Sigmoid colon (tissue), 7 donors: ENCODE measurements around the gene ZNF467. TPM values are rescaled to one million over a fixed set of nuclear protein-coding genes. Genes with fewer than 3 reads are reported as not detected.

Experiments
- DNase-seq: peaks from one replicate; pipeline ENCODE4 v3.0.0-alpha.2; 2019
- H3K27ac ChIP-seq, 4 donors: fragments of 200-600 bp; sonication (generic); one replicate each; pipeline ENCODE4 v1.5.1; 2016 to 2019; ENCODE audit warnings: mild to moderate bottlenecking in 1 of 4
- H3K27me3 ChIP-seq, 3 donors: fragments of 200-600 bp; sonication (generic); one replicate each; pipeline ENCODE4 v1.5.1; 2019; ENCODE audit warnings: mild to moderate bottlenecking in 1 of 3
- H3K36me3 ChIP-seq, 4 donors: fragments of 200-600 bp; sonication (generic); one replicate each; pipeline ENCODE4 v1.5.1; 2016 to 2019
- H3K4me1 ChIP-seq, 4 donors: fragments of 200-600 bp; sonication (generic); one replicate each; pipeline ENCODE4 v1.5.1; 2017 to 2019
- H3K4me3 ChIP-seq, 4 donors: fragments of 200-600 bp; sonication (generic); one replicate each; pipeline ENCODE4 v1.5.1; 2017 to 2019; ENCODE audit warnings: mild to moderate bottlenecking in 2 of 4, moderate library complexity in 1 of 4
- H3K9me3 ChIP-seq, 4 donors: fragments of 200-600 bp in 3 of 4; sonication (generic) in 3 of 4; one replicate each; pipeline versions ENCODE4 v1.5.1 to v1.6.1; 2013 to 2019
- EP300 ChIP-seq, 4 donors: sonication (generic); formaldehyde crosslinking; IDR thresholded peaks; one replicate each; pipeline ENCODE4 v1.6.1; 2017; ENCODE audit warnings: antibody characterized with exemption in 4 of 4
- POLR2A ChIP-seq, 2 donors: fragments of 450-650 bp; IDR thresholded peaks; one replicate each; pipeline ENCODE4 v1.6.1; 2016; ENCODE audit warnings: antibody characterized with exemption in 2 of 2, mild to moderate bottlenecking in 2 of 2, moderate library complexity in 2 of 2
- POLR2AphosphoS5 ChIP-seq, 4 donors: sonication (generic); formaldehyde crosslinking; IDR thresholded peaks; one replicate each; pipeline ENCODE4 v1.6.1; 2017; ENCODE audit warnings: antibody characterized with exemption in 4 of 4
- WGBS, 2 donors: extraction: QIAGEN DNeasy Blood & Tissue Kit; methylation state at CpG; one replicate each; pipeline ENCODE4 v1.1.7; 2013; 5-methylcytosine and 5-hydroxymethylcytosine counted together
- intact Hi-C: fragments of 100-400 bp; cut with DNase I; formaldehyde crosslinking; loops from one replicate; pipeline ENCODE4 v1.15.1; 2023
- polyA plus RNA-seq, 3 donors: library from polyadenylated mRNA; stranded (reverse); fragments of 200-250 nt; gene quantifications; one replicate each; pipeline ENCODE4 v1.2.3, GENCODE V29; 2013
- total RNA-seq, 4 donors: library from RNA; depleted of rRNA; stranded (reverse); fragments of >200 nt; gene quantifications; one replicate each; pipeline ENCODE4 v1.1.0, GENCODE V29; 2016
- TF ChIP-seq, protein P1 (sequence below), 4 experiments: fragments of 450-650 bp in 3 of 4; fragments of 200-600 bp in 1 of 4; IDR thresholded peaks; one replicate each; pipeline ENCODE4 v1.5.1; 2016 to 2019; ENCODE audit warnings: antibody characterized with exemption in 4 of 4, mild to moderate bottlenecking in 3 of 4, moderate library complexity in 2 of 4
- donor health status: healthy with polysubstance abuse.
- donor health status: Bipolar disorder and iron deficiency.
- donor health status: healthy.

Gene ZNF467
- total and polyA plus RNA-seq, 7 donors = 3.0 to 15.7 (median 7.1) TPM

GRCh38 chr7:149727053-149727898 lies 46.1 kb downstream of the ZNF467 start:
- peak; percentile 50 for DNase-seq
- peaks cover 42 to 99% (median 63%) of the 10 kb centered on the region in 4 donors for H3K36me3 ChIP-seq

GRCh38 chr7:149725916-149726315 lies 47.5 kb downstream of the ZNF467 start:
- intact Hi-C loops = no loop called here
- TF ChIP-seq EP300 (IDR thresholded peaks at IDR 0.05) (no peak), POLR2A (IDR thresholded peaks at IDR 0.05) (no peak), POLR2AphosphoS5 (IDR thresholded peaks at IDR 0.05) (no peak)
- TF ChIP-seq, protein P1, sequence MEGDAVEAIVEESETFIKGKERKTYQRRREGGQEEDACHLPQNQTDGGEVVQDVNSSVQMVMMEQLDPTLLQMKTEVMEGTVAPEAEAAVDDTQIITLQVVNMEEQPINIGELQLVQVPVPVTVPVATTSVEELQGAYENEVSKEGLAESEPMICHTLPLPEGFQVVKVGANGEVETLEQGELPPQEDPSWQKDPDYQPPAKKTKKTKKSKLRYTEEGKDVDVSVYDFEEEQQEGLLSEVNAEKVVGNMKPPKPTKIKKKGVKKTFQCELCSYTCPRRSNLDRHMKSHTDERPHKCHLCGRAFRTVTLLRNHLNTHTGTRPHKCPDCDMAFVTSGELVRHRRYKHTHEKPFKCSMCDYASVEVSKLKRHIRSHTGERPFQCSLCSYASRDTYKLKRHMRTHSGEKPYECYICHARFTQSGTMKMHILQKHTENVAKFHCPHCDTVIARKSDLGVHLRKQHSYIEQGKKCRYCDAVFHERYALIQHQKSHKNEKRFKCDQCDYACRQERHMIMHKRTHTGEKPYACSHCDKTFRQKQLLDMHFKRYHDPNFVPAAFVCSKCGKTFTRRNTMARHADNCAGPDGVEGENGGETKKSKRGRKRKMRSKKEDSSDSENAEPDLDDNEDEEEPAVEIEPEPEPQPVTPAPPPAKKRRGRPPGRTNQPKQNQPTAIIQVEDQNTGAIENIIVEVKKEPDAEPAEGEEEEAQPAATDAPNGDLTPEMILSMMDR (IDR thresholded peaks at IDR 0.05) = no peak
- H3K27ac ChIP-seq = no peak overlapping the region
- WGBS, 2 donors = 70 to 88% methylated on average over 6 of the region's 6 CpGs
- peaks cover 51 to 99% (median 64%) of the 10 kb centered on the region in 4 donors for H3K36me3 ChIP-seq
- peak; percentile 61 for DNase-seq
- H3K4me1 ChIP-seq = peaks cover 0 to 3% (median 0%) of the 10 kb centered on the region in 4 donors
- no peaks in the 10 kb centered on the region for H3K9me3 ChIP-seq
- no peak overlapping the region for H3K4me3 ChIP-seq
- H3K27me3 ChIP-seq = no peaks in the 10 kb centered on the region

More at GRCh38 chr7:149727053-149727898, 46.1 kb downstream of the ZNF467 start:
- Histone ChIP-seq H3K27me3 (no peaks in the 10 kb centered on the region), H3K4me1 (no peaks in the 10 kb centered on the region), H3K4me3 (no peak overlapping the region), H3K9me3 (no peaks in the 10 kb centered on the region), H3K27ac (peak overlapping the region in 1 of 4 donors; percentile 2)
- TF ChIP-seq, protein P1 (IDR thresholded peaks at IDR 0.05) = no peak
- TF ChIP-seq EP300 (IDR thresholded peaks at IDR 0.05) (no peak), POLR2AphosphoS5 (IDR thresholded peaks at IDR 0.05) (no peak), POLR2A (IDR thresholded peaks at IDR 0.05) (no peak)
- intact Hi-C loops = no loop called here
- 84 to 87% methylated on average over 13 of the region's 13 CpGs for WGBS, 2 donors

DNA sequence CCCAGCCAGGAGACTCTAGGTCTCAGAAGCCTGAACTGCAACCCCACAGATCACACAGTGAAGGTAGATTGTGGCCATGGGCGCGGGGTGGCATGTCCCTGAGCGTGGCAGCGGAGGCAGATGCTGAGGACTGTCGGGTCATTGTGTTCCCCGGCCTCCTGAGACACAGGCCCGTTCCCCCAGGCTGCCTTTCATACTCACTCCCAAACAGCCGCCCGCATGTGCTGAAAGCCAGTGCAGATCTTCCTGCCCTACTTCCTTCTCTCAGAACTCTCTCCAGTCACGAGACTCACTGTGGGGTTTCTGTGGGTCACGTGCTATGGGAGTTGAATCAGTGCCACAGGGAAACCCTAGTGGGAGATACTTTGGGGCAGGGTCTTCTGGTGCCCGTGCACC lies 48.0 kb downstream of the ZNF467 start:
- Histone ChIP-seq H3K4me1 (peaks cover 0 to 8% (median 4%) of the 10 kb centered on the region in 4 donors), H3K9me3 (no peaks in the 10 kb centered on the region), H3K27ac (no peak overlapping the region), H3K27me3 (no peaks in the 10 kb centered on the region), H3K4me3 (no peak overlapping the region), H3K36me3 (peaks cover 52 to 96% (median 65%) of the 10 kb centered on the region in 4 donors)
- DNase-seq = peak; percentile 66
- intact Hi-C loops = no loop called here
- TF ChIP-seq, protein P1 (IDR thresholded peaks at IDR 0.05) = no peak
- no peak for TF ChIP-seq POLR2A (IDR thresholded peaks at IDR 0.05)
- no peak for TF ChIP-seq EP300 (IDR thresholded peaks at IDR 0.05)
- 84 to 90% methylated on average over 12 of the region's 12 CpGs for WGBS, 2 donors

- Histone ChIP-seq H3K27me3 (no peaks in the 10 kb centered on the region), H3K4me3 (no peak overlapping the region), H3K36me3 (peaks cover 47 to 91% (median 65%) of the 10 kb centered on the region in 4 donors), H3K9me3 (no peaks in the 10 kb centered on the region), H3K27ac (no peak overlapping the region), H3K4me1 (peaks cover 0 to 14% (median 9%) of the 10 kb centered on the region in 4 donors)
- DNase-seq = peak; percentile 58
- TF ChIP-seq, protein P1 (IDR thresholded peaks at IDR 0.05) = no peak
- TF ChIP-seq POLR2A (IDR thresholded peaks at IDR 0.05) = no peak
- intact Hi-C loops = no loop called here
- 90% methylated on average over 12 of the region's 12 CpGs for WGBS, 2 donors
Measured at GRCh38 chr7:149724661-149725425, 48.5 kb downstream of the ZNF467 start.
